HepG2 (cell line): ENCODE results near the gene ASPHD1.

ENCODE experiments used
- IRF1 ChIP-seq: sonication (generic); formaldehyde crosslinking; IDR thresholded peaks from 2 replicates; pipeline ENCODE4 v1.4.0; 2020; ENCODE audit warnings: low read depth, mild to moderate bottlenecking, missing genetic modification reagents
- SP4 ChIP-seq: sonication (generic); formaldehyde crosslinking; IDR thresholded peaks from 2 replicates; pipeline ENCODE4 v1.8.1; 2023; ENCODE audit warnings: mild to moderate bottlenecking, missing genetic modification reagents
- ZBTB7B ChIP-seq: sonication (generic); formaldehyde crosslinking; IDR thresholded peaks from 2 replicates; pipeline ENCODE4 v1.4.0; 2020; ENCODE audit warnings: missing genetic modification reagents
- TF ChIP-seq, protein P1 (sequence below): sonication (generic); formaldehyde crosslinking; IDR thresholded peaks from 2 replicates; pipeline ENCODE4 v1.5.0; 2020; ENCODE audit warnings: mild to moderate bottlenecking, missing genetic modification reagents, moderate library complexity

DNA sequence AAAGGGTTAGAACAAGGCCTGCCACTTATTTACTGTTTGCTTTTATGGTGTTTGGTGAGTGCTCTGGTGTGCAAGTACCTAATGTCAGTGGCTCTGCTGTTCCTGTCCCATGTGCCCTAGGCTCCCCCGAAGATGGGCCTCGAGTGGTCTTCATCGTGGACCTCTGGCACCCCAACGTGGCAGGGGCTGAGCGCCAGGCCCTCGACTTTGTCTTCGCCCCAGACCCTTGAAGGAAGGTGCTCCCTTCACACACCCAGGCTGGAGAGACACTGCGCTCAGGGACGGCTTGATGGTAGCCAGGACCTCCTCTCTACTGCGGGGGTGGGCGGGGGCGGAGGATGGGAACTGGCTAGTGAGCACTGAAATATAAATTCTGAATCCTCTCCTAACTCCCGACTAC is 5.4 kb downstream of the ASPHD1 start:
- TF ChIP-seq, protein P1, sequence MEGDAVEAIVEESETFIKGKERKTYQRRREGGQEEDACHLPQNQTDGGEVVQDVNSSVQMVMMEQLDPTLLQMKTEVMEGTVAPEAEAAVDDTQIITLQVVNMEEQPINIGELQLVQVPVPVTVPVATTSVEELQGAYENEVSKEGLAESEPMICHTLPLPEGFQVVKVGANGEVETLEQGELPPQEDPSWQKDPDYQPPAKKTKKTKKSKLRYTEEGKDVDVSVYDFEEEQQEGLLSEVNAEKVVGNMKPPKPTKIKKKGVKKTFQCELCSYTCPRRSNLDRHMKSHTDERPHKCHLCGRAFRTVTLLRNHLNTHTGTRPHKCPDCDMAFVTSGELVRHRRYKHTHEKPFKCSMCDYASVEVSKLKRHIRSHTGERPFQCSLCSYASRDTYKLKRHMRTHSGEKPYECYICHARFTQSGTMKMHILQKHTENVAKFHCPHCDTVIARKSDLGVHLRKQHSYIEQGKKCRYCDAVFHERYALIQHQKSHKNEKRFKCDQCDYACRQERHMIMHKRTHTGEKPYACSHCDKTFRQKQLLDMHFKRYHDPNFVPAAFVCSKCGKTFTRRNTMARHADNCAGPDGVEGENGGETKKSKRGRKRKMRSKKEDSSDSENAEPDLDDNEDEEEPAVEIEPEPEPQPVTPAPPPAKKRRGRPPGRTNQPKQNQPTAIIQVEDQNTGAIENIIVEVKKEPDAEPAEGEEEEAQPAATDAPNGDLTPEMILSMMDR (CRISPR knock-in tag) = no peak
- TF ChIP-seq ZBTB7B (CRISPR knock-in tag) (no peak), SP4 (CRISPR knock-in tag) (no peak), IRF1 (no peak)
